Liver (tissue), 9 donors: ENCODE results near the gene NOSIP. TPM values are rescaled to one million over a fixed set of nuclear protein-coding genes. Genes with fewer than 3 reads are reported as not detected.

Experiments
- DNase-seq: peaks from one replicate; pipeline ENCODE4 v3.0.0-alpha.2; 2017; ENCODE audit warnings: low spot score
- H3K27ac ChIP-seq, 2 donors: one replicate each; pipeline ENCODE4 v1.7.0; 2013; ENCODE audit warnings: inconsistent platforms in 2 of 2, low read length in 2 of 2, control low read depth in 1 of 2, low read depth in 1 of 2, mild to moderate bottlenecking in 1 of 2
- H3K27me3 ChIP-seq, 4 donors: one replicate each; pipeline versions ENCODE4 v1.6.1 to v1.7.0; 2013; ENCODE audit warnings: low read length in 3 of 4, inconsistent platforms in 1 of 4, mild to moderate bottlenecking in 1 of 4, moderate library complexity in 1 of 4; ENCODE audit not compliant: control insufficient read depth in 4 of 4, insufficient read depth in 4 of 4
- H3K36me3 ChIP-seq, 4 donors: one replicate each; pipeline versions ENCODE4 v1.6.1 to v1.7.0; 2013; ENCODE audit warnings: low read length in 3 of 4, mild to moderate bottlenecking in 3 of 4, low read depth in 1 of 4, moderate library complexity in 1 of 4; ENCODE audit not compliant: control insufficient read depth in 4 of 4, insufficient read depth in 3 of 4
- H3K4me1 ChIP-seq, 4 donors: one replicate each; pipeline versions ENCODE4 v1.6.1 to v1.7.0; 2013; ENCODE audit warnings: low read length in 3 of 4, mild to moderate bottlenecking in 3 of 4, moderate library complexity in 1 of 4; ENCODE audit not compliant: control insufficient read depth in 4 of 4, insufficient read depth in 4 of 4
- H3K4me3 ChIP-seq, 3 donors: one replicate each; pipeline versions ENCODE4 v1.6.1 to v1.7.0; 2013; ENCODE audit warnings: low read length in 3 of 3, control low read depth in 1 of 3, low read depth in 1 of 3, mild to moderate bottlenecking in 1 of 3
- H3K9ac ChIP-seq, 2 donors: one replicate each; pipeline ENCODE4 v1.7.0; 2013; ENCODE audit warnings: low read length in 2 of 2, mild to moderate bottlenecking in 2 of 2, moderate library complexity in 2 of 2, control low read depth in 1 of 2, low read depth in 1 of 2
- H3K9me3 ChIP-seq, 4 donors: one replicate each; pipeline versions ENCODE4 v1.6.1 to v1.7.0; 2013; ENCODE audit warnings: low read length in 3 of 4; ENCODE audit not compliant: control insufficient read depth in 4 of 4
- ATF3 ChIP-seq: IDR thresholded peaks from 2 replicates; pipeline ENCODE4 v1.6.1; 2016; ENCODE audit warnings: antibody characterized with exemption
- CTCF ChIP-seq: fragments of 150-350 bp; IDR thresholded peaks from 2 replicates; pipeline ENCODE4 v1.5.1; 2017; ENCODE audit warnings: improper control_type of control experiment, low read depth, low read length; ENCODE audit not compliant: missing input control
- EGR1 ChIP-seq, 2 donors: IDR thresholded peaks; 2 replicates each; pipeline ENCODE4 v1.6.1; 2016 to 2018; ENCODE audit warnings: antibody characterized with exemption in 2 of 2, low read depth in 2 of 2
- FOXA1 ChIP-seq: IDR thresholded peaks from 2 replicates; pipeline ENCODE4 v1.6.1; 2016; ENCODE audit warnings: antibody characterized with exemption
- FOXA2 ChIP-seq: IDR thresholded peaks from 2 replicates; pipeline ENCODE4 v1.6.1; 2016; ENCODE audit warnings: antibody characterized with exemption
- GABPA ChIP-seq, 2 donors: IDR thresholded peaks in 1 of 2; conservative IDR thresholded peaks in 1 of 2; 2 replicates each; pipeline ENCODE4 v1.6.1; 2016; ENCODE audit warnings: antibody characterized with exemption in 2 of 2, mild to moderate bottlenecking in 1 of 2, moderate library complexity in 1 of 2
- HNF4A ChIP-seq, 2 donors: conservative IDR thresholded peaks; 2 replicates each; pipeline ENCODE4 v1.6.1; 2016; ENCODE audit warnings: antibody characterized with exemption in 2 of 2, mild to moderate bottlenecking in 2 of 2
- HNF4G ChIP-seq: IDR thresholded peaks from 2 replicates; pipeline ENCODE4 v1.6.1; 2016; ENCODE audit warnings: antibody characterized with exemption
- JUND ChIP-seq, 2 donors: IDR thresholded peaks; 2 replicates each; pipeline ENCODE4 v1.6.1; 2016; ENCODE audit warnings: antibody characterized with exemption in 2 of 2
- MAX ChIP-seq: IDR thresholded peaks from 2 replicates; pipeline ENCODE4 v1.6.1; 2016; ENCODE audit warnings: antibody characterized with exemption
- NR2F2 ChIP-seq: IDR thresholded peaks from 2 replicates; pipeline ENCODE4 v1.6.1; 2016; ENCODE audit warnings: antibody characterized with exemption
- REST ChIP-seq: IDR thresholded peaks from 2 replicates; pipeline ENCODE4 v1.6.1; 2016; ENCODE audit warnings: antibody characterized with exemption, mild to moderate bottlenecking
- RXRA ChIP-seq, 2 donors: IDR thresholded peaks; 2 replicates each; pipeline ENCODE4 v1.6.1; 2017 to 2018; ENCODE audit warnings: antibody characterized with exemption in 2 of 2, mild to moderate bottlenecking in 1 of 2
- SP1 ChIP-seq: IDR thresholded peaks from 2 replicates; pipeline ENCODE4 v1.6.1; 2018; ENCODE audit warnings: antibody characterized with exemption, mild to moderate bottlenecking
- TAF1 ChIP-seq: conservative IDR thresholded peaks from 2 replicates; pipeline ENCODE4 v1.6.1; 2016; ENCODE audit warnings: antibody characterized with exemption, mild to moderate bottlenecking
- YY1 ChIP-seq: IDR thresholded peaks from 2 replicates; pipeline ENCODE4 v1.6.1; 2016; ENCODE audit warnings: antibody characterized with exemption, mild to moderate bottlenecking
- ZBTB33 ChIP-seq: IDR thresholded peaks from 2 replicates; pipeline ENCODE4 v1.6.1; 2016; ENCODE audit warnings: antibody characterized with exemption
- WGBS: extraction: QIAGEN DNeasy Blood & Tissue Kit; methylation state at CpG from one replicate; pipeline ENCODE4 v1.1.7; 2013; 5-methylcytosine and 5-hydroxymethylcytosine counted together
- polyA plus RNA-seq, 2 donors: library from polyadenylated mRNA; stranded (reverse) in 1 of 2; unstranded in 1 of 2; fragments of 200-250 nt in 1 of 2; fragments of >200 nt in 1 of 2; fragmentation: Nextera tagmentation in 1 of 2; extraction: Ambion mirVana in 1 of 2; gene quantifications; one replicate each; pipeline versions ENCODE4 v1.2.1 to v1.2.3, GENCODE V29; 2013 to 2015
- total RNA-seq, 2 donors: library from RNA; depleted of rRNA; stranded (reverse); fragments of >200 nt; gene quantifications; one replicate each; pipeline ENCODE4 v1.2.3, GENCODE V29; 2014
- donor health status: healthy.
- donor health status: healthy.
- donor health status: healthy.
- donor health status: healthy.
- donor health status: healthy.

Gene NOSIP
- total and polyA plus RNA-seq, 4 donors = 19.3 to 45.2 (median 30.5) TPM

GRCh38 chr19:49629659-49630058 is 49.3 kb upstream of the NOSIP start:
- 96% methylated on average over 9 of the region's 9 CpGs for WGBS
- no peak overlapping the region for H3K27ac ChIP-seq
- TF ChIP-seq JUND (IDR thresholded peaks at IDR 0.05) = no peak
- TF ChIP-seq ATF3 = no peak
- no peak for TF ChIP-seq FOXA1
- H3K4me1 ChIP-seq = peaks cover 0 to 2% (median 0%) of the 10 kb centered on the region in 4 donors
- H3K9ac ChIP-seq = no peak overlapping the region
- DNase-seq = no peak
- H3K4me3 ChIP-seq = no peak overlapping the region
- H3K27me3 ChIP-seq = no peaks in the 10 kb centered on the region
- no peaks in the 10 kb centered on the region for H3K9me3 ChIP-seq
- H3K36me3 ChIP-seq = peaks cover 2 to 12% (median 4%) of the 10 kb centered on the region in 4 donors

- Histone ChIP-seq H3K9me3 (no peaks in the 10 kb centered on the region), H3K9ac (no peak overlapping the region), H3K36me3 (peaks cover 2 to 20% (median 8%) of the 10 kb centered on the region in 4 donors), H3K4me1 (no peaks in the 10 kb centered on the region), H3K27ac (no peak overlapping the region), H3K4me3 (no peak overlapping the region), H3K27me3 (no peaks in the 10 kb centered on the region)
- no peak for DNase-seq
- 90% methylated on average over 11 of the region's 11 CpGs for WGBS
- TF ChIP-seq CTCF (no peak), FOXA1 (no peak), NR2F2 (no peak), HNF4A (conservative IDR thresholded peaks at IDR 0.05) (no peak), SP1 (no peak), HNF4G (no peak), FOXA2 (no peak), JUND (IDR thresholded peaks at IDR 0.05) (no peak), TAF1 (no peak), YY1 (no peak), ZBTB33 (no peak), RXRA (IDR thresholded peaks at IDR 0.05) (no peak), REST (no peak), GABPA (IDR thresholded peaks at IDR 0.05 in 1 of 2, conservative IDR thresholded peaks at IDR 0.05 in 1 of 2) (no peak), MAX (no peak), ATF3 (no peak), EGR1 (IDR thresholded peaks at IDR 0.05; ENCODE audit: low read depth in 2 of 2) (no peak)
These were observed 45.9 kb upstream of the NOSIP start for GRCh38 chr19:49626226-49626625.
